ENCODE measurements around the gene MYG1.

MYG1 gene

GRCh38 chr12:53355121-53355520 lies 55.6 kb downstream of the MYG1 start:
- Histone ChIP-seq H3K4me3 (ENCODE audit: low read depth, low read length) (no peak overlapping the region), H3K79me2 (ENCODE audit: control insufficient read depth, insufficient read depth, low read length, unreplicated experiment) (no peaks in the 10 kb centered on the region), H3K27me3 (ENCODE audit: insufficient read depth, low read length) (no peaks in the 10 kb centered on the region), H3K27ac (ENCODE audit: low read depth, low read length) (no peak overlapping the region), H3K4me1 (ENCODE audit: control insufficient read depth, insufficient read depth, low read length, unreplicated experiment) (no peaks in the 10 kb centered on the region), H2AFZ (ENCODE audit: low read length, unreplicated experiment) (no peak overlapping the region), H3K36me3 (ENCODE audit: insufficient read depth, low read length) (no peaks in the 10 kb centered on the region)
